GM18498 (cell line): ENCODE results near the gene RBM28.

Experiments
- ATAC-seq: cut with Tn5 transposase; IDR thresholded peaks from one replicate; pipeline ENCODE4 v1.9.1; 2021; ENCODE audit warnings: mild to moderate bottlenecking, moderate library complexity; ENCODE audit not compliant: unreplicated experiment

The RBM28 gene

DNA sequence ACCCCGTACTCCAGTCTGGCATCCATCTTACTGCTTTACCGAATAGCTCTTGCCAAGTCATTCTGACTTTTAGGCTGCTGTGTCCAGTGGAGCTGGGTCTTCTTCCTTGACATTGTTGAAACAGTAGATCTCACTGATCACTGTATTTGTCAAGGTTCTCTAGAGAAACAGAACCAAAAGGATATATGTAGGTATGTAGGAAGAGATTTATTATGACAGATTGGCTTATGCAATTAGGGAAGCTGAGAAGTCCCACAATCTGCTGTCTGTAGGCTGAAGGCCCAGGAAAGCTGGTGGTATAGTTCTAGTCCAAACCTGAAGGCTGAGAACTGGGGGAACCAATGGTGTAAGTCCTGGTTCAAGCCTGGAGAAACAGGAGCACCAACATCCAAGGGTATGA is 29.9 kb upstream of the RBM28 start:
- ATAC-seq: no peak

DNA sequence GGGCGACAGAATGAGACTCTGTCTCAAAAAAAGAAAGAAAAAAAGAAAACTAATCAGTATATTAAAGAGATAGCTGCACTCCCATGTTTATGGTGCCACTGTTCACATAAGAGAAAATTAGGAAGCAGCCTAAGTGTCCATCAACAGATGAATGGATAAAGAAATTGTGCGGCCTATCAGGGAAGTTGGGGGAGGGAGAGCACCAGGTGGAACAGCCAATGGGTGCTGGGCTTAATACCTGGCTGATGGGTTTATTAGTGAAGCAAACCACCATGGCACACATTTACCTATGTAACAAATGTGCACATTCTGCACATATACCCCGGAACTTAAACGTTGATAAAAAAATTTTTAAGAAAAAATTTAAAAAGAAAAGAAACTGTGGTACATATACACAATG is 26.8 kb upstream of the RBM28 start:
- ATAC-seq: no peak

DNA sequence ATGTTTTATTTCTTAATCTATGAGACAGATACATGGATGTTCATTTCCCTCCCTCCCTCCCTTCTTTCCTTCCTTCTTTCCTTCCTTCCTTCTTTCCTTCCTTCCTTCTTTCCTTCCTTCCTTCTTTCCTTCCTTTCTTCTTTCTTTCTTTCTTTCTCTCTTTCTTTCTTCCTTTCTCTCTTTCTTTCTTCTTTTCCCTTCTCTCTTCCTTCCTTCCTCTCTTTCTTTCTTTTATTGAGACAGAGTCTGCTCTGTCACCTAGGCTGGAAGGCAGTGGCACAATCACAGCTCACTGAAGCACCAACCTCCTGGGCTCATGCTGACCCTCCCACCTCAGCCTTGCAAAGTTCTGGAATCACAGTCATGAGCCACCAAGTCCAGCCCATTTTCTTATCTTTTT is 23.3 kb upstream of the RBM28 start:
- no peak for ATAC-seq

DNA sequence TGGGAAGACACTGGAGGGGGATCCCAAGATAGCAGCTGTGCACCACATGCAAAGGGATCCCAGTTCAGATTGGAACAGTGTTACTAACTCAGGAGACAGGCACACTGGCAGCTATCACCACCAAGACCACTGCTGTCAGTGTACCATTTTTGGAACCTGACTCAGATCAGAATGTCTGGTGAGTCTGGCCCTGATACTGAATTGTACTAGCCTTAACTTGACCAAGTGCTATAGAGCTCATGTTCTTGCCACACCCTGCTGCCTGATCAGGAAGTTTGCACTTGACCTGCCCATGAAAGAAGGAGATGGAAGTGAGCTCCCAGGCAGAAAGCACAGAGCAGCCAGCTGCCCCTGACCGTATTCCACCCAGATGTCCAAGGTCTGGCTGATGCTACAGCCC is 22.6 kb upstream of the RBM28 start:
- ATAC-seq: no peak

DNA sequence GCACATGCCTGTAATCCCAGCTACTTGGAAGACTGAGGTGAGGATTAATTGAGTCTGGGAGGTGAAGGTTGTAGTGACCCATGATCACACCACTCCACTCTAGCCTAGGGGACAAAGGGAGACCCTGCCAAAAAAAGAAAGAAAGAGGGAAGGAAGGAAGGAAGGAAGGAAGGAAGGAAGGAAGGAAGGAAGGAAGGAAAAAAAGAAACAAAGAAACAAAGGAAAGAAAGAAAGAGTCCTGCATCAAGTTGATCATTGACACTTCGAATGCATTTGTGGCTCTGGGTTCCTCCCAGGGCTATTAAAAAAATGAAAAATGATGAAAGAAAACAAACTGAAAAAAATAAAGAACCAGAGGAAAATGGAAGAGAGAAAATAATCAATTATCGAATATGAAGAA is 21.7 kb upstream of the RBM28 start:
- ATAC-seq: no peak

DNA sequence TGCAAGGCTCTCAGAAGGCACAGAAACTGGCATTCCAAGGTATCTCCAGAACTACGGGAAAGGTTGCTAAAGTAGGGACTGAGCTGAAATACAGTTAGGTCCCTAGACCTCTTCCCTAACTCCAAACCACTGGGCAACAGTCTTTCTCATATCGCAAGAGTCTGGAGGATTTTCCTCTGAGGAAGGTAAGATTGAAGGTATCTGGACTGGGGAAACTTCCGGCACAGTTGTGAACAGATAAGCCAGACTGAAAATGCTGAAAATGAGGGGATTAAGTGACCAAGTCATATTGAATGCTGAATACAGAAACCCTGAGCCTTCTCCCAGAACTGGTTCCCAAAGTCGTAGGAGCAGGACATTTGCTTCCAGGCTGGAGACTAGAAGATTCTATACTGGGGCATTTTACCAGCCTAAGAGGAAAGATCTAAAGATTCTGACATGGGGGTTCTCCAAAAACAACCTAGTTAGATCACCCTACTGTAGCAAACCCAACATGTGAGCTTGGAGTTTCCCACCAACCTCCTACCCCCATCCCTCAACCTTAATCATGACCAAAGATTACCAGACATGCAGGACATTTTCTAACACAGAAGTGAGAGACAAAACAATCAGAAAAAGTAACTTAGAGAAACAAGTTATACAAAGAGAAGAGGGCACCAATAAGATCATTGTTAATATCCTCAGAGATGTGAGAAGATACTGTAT is 20.6 kb upstream of the RBM28 start:
- ATAC-seq: no peak

DNA sequence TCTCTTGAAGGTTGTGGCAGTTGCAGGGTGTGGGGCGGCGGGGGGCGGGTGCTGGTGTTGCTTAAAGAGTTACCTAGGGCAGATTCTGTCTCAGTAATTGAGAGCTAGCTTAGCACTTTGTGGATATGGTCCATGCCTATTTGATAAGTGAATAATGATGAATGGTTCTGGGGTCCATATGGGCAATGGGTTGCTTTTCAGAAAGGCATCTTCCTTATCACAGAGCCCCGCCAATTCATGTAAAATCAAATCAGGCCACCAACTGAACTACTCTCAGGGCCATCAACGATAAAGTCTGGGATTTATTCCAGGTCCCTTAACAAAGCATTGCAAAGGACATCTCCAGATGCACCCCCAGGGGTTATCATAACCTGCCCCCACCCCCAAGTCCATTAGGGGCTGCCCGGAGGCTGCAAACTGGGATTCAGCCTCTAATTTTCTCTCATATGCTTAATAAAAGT is 19.6 kb upstream of the RBM28 start:
- no peak for ATAC-seq

DNA sequence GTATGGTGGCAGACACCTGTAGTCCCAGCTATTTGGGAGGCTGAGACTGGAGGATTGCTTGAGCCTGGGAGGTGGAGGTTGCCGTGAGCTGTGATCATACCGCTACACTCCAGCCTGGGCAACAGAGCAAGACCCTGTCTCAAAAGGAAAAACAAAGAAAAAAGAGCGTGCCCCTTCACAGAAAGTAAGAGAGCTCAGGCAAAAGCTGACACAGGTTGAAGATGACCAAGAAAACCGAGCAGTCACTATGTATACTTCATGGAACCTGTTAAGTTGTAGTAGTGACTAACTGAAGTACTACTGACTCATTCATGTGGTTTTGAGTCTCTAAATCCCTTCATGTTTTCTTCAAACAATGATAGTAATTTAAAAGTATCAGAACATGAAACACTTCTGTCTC is 19.0 kb upstream of the RBM28 start:
- no peak for ATAC-seq

DNA sequence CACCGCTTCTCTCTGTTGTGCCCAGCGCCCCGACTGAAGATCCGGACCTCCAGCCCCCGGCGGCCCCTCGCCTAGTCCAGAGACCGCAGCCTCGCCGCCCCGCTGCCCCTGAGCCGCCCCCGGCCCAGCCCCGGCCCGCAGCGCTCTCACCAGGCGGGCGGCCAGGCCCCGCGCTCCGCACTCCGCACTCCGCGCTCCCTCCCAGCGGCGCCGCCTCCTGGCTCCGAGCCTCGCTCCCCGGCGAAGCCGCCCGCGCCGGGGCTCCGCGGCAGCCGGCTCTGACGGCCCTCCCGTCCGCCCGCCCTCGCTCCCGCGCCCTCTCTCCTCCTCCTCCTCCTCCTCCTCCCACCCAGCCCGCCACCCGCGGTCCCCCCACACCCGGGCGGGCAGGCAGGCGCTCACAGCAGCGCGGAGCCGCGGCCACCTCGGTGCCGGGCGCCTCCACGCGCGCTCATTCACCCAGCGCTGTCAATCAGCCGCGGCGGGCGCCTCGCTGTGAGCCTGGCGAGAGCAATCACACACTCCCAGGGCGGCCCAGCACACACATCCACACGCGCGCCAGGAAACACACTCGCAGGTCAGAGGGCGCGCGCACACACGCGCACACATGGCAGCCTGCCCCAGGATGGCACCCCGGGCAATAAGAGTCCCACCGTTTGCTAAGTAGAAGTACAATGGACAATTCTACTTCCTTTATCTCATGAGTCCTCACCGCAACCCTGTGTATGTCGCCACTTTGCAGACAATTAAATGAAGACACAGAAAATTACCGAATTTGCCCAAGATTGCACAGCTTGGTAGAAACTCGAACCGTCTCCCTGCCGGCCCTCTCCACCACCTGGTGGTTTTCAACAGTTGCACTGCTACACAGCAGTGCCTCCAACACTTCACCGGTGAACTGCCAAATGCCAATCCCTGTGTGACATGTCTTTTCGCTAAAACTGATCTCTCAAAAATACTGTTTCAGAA is 18.0 kb upstream of the RBM28 start, which contains the start of gene PRRT4:
TSS of gene PRRT4 (minus strand) at position 280 of the 969 bp plus-strand sequence.
- ATAC-seq: no peak

DNA sequence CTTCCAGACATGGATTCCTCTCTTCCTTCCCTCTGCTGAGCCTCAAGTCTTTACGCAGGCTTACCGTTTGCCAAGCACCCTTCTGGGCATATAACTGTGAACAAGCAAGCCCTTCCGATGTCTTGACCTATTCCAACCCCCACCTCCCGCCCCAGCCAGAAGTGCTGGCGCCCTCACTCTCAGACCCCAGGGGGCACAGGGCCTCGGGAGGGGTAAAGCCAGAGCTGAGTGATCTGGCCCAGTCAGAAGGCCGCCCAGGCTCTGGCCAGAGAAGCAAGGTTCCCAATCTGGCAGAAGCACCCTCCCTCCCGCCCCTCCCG is 16.6 kb upstream of the RBM28 start:
- ATAC-seq: no peak

DNA sequence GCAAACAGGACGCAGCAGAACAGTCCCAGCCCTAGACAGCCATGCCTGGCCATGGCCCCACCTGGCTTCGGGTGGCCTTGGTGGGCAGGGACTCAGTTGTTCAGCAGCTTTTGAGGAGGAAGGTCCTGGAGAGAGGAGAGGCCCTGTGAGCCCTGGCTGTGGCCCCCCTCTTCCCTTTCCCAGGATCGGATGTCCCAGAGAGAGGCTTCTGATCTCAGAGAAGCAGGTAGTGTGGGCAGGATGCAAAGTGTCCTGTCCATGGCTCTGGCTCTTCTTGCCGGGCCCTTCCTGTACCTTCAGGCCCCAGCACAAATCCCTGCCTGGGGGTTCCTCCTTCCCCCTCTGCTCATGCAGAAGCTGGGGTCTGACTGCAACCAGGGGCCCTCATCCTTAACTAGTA is 16.2 kb upstream of the RBM28 start:
- ATAC-seq: no peak

DNA sequence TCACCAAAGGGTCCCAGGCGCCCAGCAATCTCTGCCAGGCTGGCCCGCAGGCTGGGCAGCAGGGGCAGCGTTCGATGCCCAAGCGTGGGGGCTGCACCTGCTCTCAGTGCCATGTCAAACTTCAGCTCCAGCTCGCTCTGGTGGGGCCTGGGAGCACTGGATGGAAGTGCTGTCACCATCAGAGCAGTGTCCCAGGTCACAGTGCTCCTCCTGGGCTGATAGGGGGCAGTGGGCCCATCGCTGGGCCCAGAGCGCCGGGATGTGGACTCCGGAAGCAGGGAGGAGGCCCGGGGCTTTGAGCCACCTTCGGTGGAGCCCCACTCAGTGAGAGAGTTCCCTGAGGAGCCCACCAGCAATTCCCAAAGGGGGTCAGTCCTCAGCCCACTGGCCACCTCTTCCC is 15.6 kb upstream of the RBM28 start:
- ATAC-seq: no peak

DNA sequence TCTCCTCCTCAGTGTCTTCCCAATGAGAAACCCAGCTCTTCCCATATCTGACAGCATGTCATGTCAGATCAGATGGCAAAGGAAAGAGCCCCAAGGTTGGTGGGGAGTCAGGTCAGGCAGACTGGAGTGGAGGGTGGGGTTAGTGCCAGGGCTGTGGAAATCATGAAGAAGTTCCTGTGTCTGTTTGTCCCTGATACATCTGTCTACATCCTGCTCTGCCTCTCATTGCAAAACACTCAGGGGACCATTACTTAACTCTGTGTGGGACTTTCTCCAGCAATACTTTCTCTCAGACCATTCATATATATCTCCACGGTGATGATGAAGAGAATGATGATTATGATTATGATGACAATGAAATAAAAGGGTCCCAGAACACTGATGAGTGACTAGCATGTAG is 14.5 kb upstream of the RBM28 start:
- no peak for ATAC-seq

DNA sequence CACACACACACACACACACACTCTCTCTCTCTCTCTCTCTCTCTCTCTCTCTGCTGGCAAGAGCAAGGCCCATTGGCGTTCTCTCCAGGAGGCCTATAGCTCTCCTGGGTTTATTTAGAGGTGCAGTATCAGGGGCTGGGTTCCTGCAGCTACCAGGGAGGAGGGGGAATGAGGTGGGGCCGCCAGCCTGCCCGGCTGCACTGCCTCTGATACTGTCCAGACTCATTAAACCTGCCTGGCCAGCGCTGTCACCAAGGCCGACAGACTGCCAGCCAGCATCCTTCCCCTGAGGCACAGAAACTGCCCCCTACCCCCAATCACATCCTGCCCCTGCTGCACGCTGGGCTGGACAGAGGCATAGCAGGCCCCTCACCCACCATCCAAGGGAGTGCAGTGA is 13.5 kb upstream of the RBM28 start:
- ATAC-seq: no peak

DNA sequence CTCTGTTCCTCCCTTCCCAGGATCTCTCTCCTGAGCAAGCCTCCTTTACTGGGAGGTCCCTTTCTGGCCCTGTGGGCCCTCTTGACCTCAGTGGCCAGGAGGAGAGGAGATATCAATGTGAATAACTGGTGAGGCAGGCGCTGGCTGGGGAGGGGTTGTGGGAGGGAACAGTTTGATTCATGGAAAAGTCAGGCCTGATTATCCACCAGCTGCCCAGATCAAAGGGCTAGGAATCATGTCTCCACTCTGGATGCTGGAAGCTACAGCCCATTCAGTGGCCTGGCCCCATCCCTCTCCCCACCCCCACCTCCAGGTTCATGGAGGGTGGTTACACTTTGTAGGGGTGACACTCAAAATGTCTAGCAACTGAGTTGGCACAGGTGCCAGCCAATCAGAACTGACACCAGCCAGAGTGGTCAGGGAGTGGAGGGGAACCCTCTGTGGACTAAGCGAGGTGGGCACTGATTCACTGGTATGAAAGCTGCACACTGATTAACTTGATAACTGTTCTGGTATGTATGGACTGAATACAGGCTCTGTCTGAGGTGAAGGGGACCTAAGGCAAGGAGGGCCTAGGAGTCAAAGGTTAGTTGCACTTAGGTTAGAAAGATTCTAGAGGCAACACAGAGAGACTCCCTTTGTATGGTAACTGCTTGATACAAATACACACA is 13.0 kb upstream of the RBM28 start:
- no peak for ATAC-seq

DNA sequence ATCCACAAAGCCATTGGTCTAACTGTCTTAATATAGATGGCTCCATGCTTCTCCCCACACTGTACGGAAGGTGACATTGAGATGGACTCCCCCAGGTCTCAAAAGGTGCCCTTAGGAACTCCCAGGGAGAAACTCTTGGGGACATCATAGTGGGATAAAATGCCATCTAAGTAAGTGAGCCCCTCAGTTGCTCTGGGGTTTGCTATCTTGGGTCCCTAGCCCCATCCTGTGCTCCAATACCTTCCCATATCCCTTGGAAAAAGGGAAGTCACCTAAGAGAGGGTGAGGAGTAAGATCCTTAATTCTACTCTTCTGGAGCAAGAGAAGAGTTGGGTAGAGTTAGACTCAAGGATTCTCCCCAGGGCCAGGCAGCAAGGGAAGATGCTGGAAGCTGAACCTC is 9.9 kb upstream of the RBM28 start:
- no peak for ATAC-seq

DNA sequence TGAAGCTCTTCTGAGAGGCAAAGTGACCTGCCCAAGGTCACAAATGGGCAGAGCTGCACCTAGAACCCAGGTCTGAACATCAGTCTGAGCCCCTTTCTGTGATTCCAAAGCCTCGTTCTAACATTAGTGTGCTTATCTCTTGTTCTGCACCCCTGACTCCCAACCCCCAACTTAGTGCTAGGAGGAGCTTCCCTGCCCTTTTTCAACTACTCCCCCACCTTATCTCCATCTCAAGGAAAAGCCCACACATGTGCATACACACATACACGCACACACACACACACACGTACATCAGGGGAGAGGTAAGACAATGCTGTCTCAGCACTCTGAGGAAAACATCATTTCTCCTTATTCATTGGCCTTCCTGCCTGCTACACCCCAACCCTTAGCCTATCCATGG is 9.5 kb upstream of the RBM28 start:
- ATAC-seq: no peak

DNA sequence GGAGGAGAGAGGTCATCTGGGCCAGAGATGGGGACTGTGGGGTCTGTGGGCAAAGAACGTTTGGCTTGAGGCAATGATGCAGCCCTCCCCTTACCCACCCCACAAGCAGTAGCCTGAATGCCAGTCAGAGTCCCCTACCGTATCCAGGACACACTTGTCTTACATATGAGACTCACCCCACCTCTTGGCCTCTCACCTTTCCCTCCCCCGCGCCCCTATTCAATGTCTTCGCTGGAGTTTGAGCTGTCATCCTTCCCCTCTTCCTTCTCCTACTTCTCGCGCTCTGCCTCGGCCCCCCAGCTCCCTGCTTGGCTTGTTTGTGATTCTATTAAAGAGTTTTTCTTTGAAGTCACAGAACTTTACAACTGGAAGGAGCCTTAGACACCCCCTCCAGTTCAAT is 8.9 kb upstream of the RBM28 start:
- ATAC-seq: no peak

DNA sequence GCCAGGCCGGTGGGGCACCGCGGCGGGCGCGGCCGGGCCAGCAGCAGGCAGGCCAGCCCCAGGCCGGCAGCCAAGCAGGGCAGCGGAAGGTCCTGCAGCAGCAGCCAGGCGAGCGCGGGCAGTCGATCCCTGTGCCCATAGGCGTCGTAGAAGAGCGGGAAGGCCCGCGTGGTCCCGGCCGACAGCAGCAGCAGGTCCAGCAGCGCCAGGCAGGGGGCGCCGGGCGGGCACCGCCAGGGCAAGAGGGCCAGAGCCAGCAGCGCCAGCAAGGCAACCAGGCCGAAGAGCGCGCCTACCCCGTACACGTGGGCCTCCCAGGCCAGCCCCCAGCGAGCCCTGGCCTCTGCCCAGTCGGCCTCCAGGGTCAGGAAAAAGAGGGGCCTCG is 8.4 kb upstream of the RBM28 start:
- ATAC-seq: no peak

DNA sequence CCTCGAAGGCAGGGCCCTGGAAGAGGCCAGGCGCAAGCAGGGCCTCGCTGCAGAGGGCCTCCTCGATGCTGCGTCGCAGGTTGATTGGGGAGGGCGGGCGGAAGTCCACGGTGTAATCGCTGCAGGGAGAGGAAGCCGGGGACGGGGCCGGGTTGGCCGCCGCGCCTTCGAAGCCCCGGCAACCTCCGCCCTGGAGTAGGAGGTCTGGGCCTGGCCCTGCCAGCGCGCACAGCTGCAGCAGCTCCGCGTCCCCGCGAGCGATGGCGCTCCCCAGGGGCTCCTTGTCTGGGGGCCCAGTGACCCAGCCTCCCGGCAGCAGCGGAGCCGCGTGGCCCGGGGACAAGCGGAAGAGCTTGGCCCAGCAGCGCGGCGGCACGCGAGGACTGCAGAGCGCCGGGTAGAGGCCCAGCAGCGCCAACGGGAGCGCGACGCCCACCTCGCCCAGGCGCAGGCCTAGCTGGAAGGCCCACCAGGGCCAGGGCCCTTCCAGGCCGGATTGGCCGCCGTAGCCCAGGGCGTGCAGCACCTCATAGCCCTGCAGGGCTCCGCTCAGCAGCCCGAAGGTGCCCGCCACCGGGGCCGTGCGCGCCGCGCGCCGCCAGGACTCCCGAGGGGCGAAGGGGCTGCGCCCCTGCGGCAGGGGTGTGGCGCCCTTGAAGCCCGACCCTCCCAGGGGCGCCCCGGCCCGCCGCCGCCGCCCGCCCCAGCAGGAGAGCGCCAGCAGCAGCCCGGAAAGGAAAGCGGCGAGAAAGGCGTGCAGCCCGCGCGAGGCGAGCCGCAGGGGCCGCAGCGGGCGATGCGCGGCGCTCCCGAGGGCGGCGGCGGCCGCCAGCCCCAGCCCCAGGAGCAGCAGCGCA is 7.8 kb upstream of the RBM28 start:
- no peak for ATAC-seq
